GM19324 (cell line): ENCODE data around the gene RTL1.

Experiments used
- ATAC-seq: cut with Tn5 transposase; IDR thresholded peaks from one replicate; pipeline ENCODE4 v1.9.1; 2021; ENCODE audit warnings: mild to moderate bottlenecking, moderate library complexity; ENCODE audit not compliant: unreplicated experiment, low FRiP score

Gene RTL1

DNA sequence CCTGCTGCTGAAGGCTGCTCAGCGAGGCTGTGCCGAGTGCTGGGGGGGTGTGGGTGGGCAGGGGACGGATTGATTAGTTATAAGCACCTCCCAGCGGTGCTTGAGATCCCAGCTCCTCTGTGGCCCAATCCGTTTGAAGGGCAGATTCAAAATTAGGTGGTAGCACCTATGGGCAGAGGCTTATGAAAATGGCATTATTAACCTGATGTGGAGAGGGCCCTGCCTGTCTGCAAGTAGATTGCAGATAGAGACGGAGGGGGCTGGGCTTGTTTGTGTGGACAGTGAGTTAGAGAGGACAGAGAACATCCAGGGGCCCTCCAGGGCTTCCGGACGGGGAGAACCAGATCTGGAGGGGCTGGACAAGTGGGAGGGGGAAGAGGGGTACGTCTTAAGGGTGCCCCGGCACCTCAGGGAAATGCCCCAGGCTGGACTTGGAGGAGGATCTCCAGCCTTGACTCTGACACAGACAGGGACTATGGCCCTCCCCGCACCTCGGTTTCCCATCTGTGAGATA, at the start of gene RTL1:
RTL1 (minus strand) TSS at position 51 of the 514 bp plus-strand sequence. CDS start 18,934 bp downstream, outside the sequence.
- ATAC-seq, result no peak

DNA sequence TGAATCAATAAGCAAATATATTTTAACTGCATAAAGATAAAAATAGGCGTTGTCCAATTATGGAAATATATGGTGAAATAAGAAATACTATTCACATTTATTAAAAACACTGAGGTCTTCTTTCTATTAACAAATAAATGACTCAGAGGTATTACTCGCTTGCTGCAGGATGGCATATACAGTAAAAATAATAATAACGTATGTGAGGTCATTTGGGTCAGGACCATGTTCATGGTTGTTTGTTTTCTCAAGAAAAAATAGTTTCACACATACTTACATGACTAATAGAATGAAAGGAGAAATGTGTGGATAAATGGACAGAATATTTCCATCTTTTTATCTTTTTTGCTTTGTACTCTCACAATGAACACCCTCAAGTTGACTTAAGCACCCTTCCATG, 46.5 kb upstream of the RTL1 start:
- ATAC-seq, result no peak

DNA sequence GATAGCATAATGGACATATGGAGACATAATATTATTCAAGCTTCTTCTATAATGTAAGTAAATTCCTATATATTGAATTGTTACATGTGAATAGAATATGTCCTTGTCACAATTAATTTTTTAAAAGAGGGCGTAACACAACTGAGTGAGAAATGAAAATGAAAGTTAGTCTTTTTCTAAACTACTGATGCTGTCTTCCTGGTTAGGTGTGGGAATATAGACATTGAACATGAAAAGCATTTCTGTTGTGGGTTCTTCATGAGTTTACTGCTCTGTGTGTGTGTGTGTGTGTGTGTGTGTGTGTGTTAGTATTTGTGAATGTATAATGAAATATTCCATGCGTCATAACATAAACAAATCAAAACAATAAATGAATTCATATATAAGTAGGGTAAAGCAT, 40.5 kb upstream of the RTL1 start:
- no peak for ATAC-seq

DNA sequence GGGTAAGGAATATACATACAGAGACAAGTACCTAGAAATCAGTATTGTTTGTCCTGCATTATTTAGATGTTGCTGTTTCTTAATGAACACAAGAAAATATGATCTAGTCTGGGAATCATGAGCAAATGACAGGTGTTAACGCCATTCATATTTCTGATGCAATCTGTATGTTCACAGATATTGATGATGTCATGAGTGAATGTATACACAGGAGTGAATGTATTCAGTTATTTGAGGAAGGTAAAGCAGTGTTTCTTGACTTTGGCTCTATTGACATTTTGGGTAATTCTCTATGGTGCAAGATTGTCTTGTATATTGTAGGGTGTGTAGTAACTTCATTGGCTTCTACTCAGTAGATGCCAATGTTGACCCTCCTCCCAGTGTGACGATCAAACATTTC, 26.7 kb upstream of the RTL1 start:
- no peak for ATAC-seq

DNA sequence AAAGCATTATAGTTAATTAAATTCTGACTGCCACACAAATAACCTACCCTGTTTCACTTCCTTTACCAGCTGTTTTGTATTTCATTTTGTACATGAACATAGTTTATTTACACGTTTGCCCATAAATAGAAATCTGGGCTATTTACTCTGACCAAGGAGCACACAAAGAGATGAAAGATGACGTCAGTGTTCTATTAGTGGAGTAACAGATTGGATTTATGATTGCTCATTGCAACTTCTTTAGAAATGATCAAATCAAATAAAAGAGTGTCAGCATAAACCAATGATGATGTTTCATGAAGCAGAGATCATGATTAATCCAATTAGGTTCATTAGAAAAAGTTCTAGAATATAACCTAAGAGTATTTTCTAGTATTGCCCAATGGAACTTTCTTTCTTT, 12.0 kb upstream of the RTL1 start:
- ATAC-seq, result no peak

DNA sequence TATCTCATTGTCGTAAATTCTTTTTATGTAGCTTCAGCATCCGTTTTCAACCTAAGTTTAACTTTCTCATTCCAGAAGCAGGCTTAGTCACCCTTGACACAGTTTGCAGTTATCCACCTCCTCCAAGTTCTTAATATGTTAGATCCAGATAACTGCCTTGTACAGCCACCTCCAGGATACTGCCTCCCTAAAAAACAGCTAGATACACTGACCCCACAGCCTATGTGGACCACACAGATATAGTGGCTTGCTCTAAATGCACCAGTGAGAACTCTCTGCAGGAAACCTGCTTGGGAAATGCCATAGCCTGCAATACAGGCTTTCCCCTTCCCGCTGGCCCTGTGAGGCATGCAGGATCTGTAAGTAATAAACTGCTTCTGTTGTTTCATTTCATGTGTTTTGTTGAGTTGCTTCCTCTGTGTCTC, 11.1 kb upstream of the RTL1 start:
- ATAC-seq, result no peak

DNA sequence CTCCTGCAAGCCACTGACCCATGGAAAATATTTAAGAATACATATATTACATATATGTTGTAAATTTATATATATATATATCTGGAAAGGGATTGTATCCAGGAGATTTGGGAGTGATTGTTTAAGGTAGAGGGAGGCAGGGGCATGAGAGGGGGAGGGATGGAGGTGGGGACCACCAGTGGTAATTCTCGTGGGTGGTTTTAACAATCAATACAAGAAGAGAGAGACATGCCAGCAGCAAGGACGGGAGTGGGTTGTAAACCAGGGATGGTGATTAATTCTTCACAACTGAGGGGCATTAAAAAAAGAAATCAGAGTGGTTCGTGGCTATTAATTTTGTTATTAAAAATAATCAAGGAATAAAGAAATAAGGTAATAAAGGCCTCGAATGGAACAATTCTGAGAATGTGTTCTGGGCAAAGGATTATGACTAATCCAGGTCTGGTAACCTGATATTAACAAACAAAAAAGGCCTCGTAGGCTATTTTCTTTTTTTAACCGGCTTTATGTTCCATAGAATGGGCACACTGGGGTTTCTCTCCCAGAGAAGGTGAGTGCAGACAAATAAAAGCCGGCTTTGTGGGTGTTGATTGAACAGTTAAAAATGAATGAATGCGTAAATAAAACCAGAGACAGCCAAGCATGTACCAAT, 8.3 kb upstream of the RTL1 start:
- ATAC-seq, result no peak

DNA sequence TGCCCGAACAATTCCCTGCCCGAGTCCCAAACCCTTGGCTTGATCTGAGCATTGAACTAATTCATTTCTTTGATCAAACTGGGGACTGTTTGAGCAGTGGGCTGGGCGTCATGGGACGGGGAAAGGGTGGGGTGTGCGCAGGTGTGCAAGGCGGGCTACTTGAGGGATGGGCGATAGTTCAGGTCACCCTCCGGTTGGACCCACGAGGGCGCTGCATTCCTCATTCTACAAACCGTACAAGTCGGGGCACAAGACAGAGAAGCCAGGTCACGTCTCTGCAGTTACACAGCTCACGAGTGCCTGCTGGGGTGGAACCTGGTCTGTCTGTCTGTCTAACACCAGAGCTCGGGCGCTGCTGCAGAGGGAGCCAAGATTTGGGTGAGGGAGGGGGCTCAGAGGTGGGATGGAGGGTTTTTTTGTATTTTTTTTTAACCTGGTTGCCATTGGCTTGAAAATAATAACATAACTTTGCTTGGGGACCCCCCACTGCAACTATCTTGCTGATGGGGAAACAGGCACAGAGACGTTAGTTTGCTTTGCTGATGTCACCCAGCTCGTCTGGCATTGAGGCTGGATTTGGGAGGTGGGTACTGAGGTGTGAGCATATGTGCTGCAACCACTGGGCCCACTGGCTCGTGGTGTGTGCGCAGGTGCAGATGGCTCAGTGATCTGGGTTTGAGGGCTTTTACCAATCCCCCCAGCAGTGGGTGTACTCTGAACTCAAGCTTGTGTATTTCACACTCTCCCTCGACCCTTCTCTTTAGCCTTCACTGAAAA, 7.6 kb upstream of the RTL1 start:
- no peak for ATAC-seq

DNA sequence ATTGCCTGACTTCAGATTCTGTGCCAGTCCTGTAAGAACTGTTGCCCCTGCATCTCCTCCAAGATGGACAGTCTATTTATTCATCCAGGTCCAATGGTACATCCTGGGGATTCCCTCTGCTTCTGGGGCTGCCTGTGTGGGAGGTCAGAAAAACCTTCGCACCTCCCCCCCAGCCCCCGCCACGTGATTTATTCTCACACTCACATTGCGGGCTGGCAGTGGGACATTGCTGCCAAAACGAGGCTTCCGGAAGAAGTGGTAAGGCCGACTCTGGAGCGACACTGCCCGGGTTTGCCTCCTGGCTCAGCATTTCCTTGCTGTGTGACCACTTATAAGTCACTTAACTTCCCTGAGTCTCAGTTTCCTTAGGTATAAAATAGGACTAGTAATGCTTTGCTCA, 5.9 kb upstream of the RTL1 start:
- no peak for ATAC-seq

DNA sequence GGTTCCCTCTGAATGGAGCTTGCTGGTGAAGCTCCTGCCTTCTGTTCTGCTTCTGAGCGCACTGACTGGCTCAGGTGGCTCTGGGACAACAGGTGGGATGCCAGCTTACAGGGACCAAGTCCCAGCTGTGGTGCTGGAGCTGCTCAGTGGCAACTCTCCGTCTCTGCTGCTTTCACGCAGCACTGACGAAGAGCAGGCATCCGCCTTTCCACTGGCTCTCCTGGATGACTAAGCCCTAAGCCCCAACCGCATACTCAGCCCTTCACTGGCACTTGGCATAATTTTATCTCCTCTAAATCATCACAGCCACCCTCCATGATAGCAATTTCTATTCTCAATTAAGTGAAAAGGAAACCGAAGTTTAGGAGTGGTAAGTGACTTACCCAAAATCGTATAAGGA, 3.7 kb upstream of the RTL1 start:
- ATAC-seq, result no peak

DNA sequence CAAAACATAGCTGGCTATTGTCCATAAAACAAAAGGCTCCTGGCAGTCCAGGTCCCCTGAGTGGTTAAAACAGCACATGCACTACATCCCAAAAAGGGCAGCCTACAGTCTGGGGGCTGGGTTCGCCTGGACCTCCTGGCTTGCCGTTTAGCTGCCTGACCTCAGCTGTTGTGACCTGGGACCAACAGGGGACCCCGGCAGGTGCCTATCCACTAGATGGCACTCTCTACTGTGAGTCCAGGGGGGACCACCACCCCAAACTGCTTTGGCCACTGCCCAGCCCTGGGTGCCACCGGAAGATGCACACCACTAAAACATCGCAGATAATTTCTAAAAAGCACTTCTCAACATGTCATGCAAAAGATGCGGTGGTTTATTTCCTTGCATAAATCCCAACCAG, 2.9 kb upstream of the RTL1 start:
- no peak for ATAC-seq

DNA sequence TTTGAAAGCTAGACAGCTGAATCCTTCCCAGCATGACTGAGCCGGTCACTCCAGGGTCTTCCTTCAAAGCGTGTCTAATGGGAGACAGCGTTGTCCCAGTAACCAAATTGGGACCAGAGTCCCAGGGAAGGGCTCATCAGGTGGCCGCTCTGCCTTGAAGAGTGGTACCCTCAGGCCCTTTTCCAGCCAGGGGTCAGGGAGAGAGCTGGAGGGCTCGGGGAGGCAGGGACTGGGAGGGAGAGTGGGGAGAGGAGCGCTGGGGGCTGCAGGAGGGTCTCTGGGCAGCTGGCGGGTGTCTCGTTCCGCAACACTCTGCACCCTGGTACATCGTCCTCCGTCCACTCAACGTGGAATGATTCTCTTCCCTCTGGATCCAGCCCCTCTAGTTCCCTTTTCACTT, 1.6 kb upstream of the RTL1 start:
- ATAC-seq, result no peak

DNA sequence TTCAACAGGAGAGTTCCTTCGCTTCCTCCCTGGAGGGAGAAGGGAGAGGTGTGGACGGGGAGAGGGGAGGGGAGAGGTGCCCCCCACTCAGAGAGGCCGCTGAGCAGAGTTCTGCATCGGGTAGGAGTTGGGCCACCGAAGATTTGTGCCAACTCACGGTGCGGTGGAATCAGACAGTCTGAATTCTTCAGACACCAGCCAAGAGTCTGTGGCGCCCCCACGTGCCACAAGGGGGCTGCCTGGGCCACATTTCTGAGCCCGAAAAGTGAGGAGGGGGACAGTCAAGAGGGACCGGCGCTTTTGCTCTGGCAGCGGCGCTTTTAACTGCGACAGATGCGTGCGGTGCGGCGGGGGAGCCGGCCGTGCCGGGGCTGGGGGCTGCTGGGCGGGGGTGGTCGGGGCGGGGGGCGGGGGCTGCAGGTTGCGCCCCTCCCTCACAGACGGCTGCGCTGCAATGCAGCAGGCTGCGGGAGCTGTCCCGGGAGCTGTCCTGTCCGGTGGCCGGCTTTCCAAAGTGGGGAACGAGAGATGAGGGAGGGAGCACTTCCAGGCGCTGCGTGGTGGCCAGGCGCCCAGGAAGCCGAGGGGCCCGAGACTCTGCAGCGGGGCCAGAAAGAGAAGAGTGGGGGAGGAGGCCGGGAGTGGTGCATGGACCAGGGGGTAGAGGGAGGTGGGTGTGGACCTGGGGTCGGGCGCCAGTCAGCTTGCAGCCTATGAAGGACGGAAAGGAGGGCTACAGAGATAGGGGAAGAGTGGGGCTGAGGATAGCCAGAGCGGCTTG, 975 bp upstream of the RTL1 start:
- ATAC-seq, result no peak

DNA sequence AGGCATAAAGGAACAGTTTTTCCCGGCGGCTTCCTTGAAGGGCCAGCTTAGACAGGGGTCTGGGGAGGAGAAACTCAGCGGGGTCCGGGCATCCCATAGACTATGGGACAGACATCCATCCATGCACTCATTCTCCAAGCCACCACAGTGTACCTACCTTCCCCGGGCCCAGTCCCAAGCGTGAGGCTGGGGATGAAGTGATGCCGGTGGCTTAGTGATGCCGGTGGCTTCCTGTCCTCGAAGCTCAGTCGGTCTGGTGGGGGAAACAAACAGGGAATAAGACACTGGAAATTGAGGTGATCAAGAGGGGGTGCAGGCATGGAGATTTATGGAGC, 421 bp downstream of the RTL1 start:
- no peak for ATAC-seq

DNA sequence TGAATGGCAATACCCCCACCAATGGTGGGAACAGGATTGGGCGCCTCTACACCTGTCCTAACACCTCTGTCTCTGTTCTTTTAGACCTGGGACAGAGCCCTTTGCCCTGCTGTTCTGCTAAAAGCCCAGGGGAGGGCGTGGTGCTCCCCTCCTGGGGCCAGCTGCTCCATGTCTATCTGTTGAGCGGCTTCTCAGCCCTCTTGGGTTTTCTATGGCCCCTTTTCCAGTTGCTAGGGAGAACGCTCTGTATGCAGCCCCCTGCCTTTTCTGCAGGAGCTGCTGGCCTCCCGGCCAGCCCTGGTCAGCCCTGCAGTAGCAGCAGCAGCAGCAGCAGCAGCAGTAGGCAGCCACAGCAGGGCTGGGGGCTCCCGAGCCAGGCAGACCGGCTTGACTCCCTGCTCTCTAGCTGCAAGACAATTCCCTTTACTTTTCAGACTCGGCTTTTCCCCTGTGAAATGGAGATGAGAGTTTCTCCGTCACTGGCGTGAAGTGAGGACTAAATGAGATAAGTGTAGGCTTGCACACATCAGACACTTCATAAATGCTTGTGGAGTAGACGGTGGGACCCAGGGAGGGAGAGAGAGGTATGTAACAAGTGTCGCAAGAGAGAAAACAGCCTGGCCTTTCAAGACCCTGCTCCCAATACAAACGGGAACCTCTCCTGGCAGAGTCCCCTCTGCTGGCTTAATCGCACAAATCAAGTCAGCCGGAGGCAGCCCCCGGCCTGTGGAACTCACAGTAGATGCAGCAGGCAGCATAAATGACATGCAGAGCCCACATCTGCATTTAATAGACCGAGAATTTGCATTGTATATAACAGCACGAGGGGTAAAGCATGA, 1.0 kb downstream of the RTL1 start:
- ATAC-seq, result no peak

DNA sequence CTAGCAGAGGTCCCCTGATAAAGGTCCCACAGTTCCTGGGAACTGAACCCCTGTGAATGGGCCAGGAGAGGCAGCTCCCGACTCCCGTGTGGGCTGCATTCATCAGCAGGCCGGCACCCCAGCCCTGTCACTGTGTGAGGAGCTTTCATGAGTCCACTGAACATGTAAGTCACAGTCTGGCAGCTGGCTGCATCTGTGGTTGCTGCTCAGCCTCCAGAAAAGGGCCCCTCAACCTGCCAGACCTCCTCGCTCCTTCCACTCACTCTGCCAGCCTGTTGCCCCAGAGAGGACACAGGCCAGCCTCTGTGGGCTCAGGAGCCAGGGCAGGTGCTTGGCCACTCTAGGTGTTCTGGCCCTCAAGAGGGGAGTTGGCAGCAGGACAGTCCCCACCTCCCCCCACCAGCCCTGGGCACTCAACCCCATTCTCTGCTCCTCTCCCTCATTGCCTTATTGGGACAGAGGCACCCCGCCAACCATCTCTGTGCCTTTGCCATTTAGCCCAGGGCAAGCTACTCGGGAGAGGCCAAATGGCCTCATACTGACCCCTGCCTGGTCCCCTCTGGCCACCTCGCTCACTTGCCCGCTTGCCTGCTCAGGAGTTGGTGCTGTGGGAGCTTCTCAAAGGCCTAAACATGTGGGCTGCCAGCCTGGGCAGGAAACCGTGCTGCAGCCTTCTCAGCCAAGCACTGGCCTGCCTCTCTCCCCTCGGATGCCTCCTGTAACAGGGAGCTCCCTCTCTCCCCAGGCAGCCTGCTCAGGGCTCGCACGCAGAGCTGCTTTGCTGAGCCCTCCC, 1.9 kb downstream of the RTL1 start:
- ATAC-seq, result no peak

DNA sequence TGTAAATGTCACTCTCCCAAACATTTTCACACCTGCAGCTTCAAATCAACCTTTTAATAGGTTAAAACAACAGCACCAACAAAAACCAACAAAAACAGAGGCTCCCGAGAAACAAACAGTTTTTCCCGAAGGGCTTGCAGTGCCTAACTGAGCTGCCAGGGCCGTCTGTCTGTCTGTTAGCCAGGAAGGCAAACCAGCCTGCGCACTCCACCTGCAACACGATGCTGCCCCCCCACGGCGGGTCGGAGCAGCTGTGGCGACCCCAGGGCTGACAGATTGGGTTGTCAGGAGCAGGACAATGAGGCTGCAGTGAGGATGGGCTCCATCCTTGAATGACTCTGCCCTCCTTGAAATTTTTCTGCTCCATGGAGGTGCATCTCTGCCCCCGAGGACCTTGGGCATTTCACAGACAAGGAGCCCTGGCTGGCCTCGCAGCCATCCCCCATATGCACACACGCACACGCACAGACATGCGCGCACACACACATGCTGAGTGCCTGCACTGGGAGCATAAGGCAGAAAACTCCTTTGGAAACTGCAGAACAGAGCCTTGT, 2.6 kb downstream of the RTL1 start:
- no peak for ATAC-seq

DNA sequence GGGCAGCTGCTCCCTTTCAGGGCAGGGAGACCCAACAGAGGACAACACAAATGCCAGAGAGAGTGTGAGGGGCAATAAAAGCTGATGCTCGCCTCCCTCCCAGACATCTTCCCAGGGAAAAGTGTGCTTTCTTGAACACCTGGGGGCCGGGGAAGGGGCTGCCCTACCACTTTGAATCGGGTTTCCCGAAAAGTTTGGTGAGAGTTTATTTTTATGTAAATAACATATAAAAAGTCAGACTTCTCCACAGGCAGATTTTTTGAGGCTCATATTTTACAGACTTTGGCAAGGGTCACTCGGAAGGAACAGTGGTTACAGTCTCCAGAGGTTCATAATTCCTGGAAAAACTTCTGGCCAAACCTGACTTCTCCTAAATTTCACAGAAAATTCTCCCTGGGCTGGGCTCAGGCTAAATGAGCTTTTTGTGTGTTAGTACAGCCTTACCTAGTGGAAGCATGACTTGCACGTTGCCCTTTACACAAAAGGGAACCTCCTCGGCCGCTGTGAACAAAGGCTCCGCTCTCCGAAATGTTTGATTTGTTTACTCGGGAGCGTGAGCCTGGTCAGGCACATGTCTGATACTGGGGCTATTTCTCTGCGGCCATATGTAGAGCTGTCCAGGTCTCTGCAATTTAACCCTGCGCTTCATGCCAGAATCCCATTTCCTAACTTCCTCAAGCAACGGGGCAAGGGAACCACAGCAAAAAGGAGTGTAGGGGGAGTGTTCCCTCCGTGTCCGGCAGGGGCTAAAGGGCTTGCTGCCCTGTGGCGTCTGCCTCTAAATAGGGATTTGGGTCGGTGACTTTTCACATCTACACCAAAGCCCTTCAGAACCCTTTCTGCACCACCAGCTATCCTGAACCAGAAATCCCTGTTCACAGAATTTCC, 3.4 kb downstream of the RTL1 start:
- no peak for ATAC-seq
